SK-N-SH (cell line): Measurements from ENCODE around the gene SCUBE3.

Source experiments
- POLR2AphosphoS5 ChIP-seq: IDR thresholded peaks from 2 replicates; pipeline ENCODE4 v1.6.1; 2012; ENCODE audit warnings: low read depth, low read length
- RCOR1 ChIP-seq: fragments of 150-350 bp; IDR thresholded peaks from 2 replicates; pipeline ENCODE4 v1.6.1; 2017; ENCODE audit warnings: antibody characterized with exemption, low read length
- TF ChIP-seq, protein P1 (sequence below): fragments of 200-600 bp; sonication (generic); IDR thresholded peaks from 2 replicates; pipeline ENCODE4 v1.6.1; 2017; ENCODE audit warnings: antibody characterized with exemption, mild to moderate bottlenecking, moderate library complexity
- TF ChIP-seq, protein P2 (sequence below): IDR thresholded peaks from 2 replicates; pipeline ENCODE4 v1.6.1; 2012; ENCODE audit warnings: mild to moderate bottlenecking, low read depth, low read length, moderate library complexity
- TF ChIP-seq, protein P3 (sequence below): fragments of 150-350 bp; IDR thresholded peaks from 2 replicates; pipeline ENCODE4 v1.6.1; 2017; ENCODE audit warnings: antibody characterized with exemption, low read length, low read depth, borderline replicate concordance
- TF ChIP-seq, protein P4 (sequence below): IDR thresholded peaks from 2 replicates; pipeline ENCODE4 v1.4.0; 2012; ENCODE audit warnings: low read depth, borderline replicate concordance

DNA sequence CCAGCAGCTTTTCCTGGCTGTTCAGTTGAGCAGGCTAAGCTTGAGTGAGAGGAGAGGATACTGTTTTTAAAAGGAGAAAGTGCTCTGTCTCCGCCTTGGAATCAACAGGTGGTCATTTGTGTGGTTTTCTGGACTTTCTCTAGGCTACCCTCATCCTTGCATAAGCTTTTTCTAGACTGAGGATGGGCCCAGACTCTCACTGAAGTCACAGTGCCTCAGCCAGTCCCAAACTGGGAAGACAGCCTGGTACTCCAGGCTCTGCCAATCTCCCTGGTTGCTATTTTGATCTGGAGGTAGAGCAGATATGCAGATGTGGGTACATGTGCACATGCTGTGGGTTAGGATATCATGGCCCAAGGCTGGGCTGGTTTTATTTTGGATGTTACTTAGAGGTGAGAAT, 7.0 kb downstream of the SCUBE3 start:
- TF ChIP-seq, protein P1, sequence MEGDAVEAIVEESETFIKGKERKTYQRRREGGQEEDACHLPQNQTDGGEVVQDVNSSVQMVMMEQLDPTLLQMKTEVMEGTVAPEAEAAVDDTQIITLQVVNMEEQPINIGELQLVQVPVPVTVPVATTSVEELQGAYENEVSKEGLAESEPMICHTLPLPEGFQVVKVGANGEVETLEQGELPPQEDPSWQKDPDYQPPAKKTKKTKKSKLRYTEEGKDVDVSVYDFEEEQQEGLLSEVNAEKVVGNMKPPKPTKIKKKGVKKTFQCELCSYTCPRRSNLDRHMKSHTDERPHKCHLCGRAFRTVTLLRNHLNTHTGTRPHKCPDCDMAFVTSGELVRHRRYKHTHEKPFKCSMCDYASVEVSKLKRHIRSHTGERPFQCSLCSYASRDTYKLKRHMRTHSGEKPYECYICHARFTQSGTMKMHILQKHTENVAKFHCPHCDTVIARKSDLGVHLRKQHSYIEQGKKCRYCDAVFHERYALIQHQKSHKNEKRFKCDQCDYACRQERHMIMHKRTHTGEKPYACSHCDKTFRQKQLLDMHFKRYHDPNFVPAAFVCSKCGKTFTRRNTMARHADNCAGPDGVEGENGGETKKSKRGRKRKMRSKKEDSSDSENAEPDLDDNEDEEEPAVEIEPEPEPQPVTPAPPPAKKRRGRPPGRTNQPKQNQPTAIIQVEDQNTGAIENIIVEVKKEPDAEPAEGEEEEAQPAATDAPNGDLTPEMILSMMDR, result no peak
- TF ChIP-seq, protein P2, sequence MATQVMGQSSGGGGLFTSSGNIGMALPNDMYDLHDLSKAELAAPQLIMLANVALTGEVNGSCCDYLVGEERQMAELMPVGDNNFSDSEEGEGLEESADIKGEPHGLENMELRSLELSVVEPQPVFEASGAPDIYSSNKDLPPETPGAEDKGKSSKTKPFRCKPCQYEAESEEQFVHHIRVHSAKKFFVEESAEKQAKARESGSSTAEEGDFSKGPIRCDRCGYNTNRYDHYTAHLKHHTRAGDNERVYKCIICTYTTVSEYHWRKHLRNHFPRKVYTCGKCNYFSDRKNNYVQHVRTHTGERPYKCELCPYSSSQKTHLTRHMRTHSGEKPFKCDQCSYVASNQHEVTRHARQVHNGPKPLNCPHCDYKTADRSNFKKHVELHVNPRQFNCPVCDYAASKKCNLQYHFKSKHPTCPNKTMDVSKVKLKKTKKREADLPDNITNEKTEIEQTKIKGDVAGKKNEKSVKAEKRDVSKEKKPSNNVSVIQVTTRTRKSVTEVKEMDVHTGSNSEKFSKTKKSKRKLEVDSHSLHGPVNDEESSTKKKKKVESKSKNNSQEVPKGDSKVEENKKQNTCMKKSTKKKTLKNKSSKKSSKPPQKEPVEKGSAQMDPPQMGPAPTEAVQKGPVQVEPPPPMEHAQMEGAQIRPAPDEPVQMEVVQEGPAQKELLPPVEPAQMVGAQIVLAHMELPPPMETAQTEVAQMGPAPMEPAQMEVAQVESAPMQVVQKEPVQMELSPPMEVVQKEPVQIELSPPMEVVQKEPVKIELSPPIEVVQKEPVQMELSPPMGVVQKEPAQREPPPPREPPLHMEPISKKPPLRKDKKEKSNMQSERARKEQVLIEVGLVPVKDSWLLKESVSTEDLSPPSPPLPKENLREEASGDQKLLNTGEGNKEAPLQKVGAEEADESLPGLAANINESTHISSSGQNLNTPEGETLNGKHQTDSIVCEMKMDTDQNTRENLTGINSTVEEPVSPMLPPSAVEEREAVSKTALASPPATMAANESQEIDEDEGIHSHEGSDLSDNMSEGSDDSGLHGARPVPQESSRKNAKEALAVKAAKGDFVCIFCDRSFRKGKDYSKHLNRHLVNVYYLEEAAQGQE, result no peak
- TF ChIP-seq POLR2AphosphoS5, result no peak
- TF ChIP-seq RCOR1, result no peak
- TF ChIP-seq, protein P3, sequence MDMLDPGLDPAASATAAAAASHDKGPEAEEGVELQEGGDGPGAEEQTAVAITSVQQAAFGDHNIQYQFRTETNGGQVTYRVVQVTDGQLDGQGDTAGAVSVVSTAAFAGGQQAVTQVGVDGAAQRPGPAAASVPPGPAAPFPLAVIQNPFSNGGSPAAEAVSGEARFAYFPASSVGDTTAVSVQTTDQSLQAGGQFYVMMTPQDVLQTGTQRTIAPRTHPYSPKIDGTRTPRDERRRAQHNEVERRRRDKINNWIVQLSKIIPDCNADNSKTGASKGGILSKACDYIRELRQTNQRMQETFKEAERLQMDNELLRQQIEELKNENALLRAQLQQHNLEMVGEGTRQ, result no peak
- TF ChIP-seq, protein P4, sequence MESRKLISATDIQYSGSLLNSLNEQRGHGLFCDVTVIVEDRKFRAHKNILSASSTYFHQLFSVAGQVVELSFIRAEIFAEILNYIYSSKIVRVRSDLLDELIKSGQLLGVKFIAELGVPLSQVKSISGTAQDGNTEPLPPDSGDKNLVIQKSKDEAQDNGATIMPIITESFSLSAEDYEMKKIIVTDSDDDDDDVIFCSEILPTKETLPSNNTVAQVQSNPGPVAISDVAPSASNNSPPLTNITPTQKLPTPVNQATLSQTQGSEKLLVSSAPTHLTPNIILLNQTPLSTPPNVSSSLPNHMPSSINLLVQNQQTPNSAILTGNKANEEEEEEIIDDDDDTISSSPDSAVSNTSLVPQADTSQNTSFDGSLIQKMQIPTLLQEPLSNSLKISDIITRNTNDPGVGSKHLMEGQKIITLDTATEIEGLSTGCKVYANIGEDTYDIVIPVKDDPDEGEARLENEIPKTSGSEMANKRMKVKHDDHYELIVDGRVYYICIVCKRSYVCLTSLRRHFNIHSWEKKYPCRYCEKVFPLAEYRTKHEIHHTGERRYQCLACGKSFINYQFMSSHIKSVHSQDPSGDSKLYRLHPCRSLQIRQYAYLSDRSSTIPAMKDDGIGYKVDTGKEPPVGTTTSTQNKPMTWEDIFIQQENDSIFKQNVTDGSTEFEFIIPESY, result no peak
